IMR-90 (cell line): ENCODE measurements around the gene VAC14. TPM values are rescaled to one million over a fixed set of nuclear protein-coding genes. Genes with fewer than 3 reads are reported as not detected.

ENCODE experiments used
- ATAC-seq: fragments of 200-7000 bp; cut with Tn5 transposase; 2 replicates; pipeline ENCODE4 v1.9.1; 2020; ENCODE audit warnings: low read depth, mild to moderate bottlenecking, moderate library complexity
- BruUV-seq: library from RNA; stranded (reverse); fragments of 400-500 nt; replicated peaks from 2 replicates; lab custom pipeline; 2021; lab: Mats Ljungman, UMichigan
- CTCF ChIA-PET: fragments of 300-600 bp; formaldehyde crosslinking; extraction: SDS; loops from one replicate; lab custom pipeline; 2021; ENCODE audit warnings: antibody characterized with exemption; lab: Yijun Ruan, JAX
- POLR2A ChIA-PET: fragments of 300-600 bp; sonication (Branson Sonifier 250); formaldehyde crosslinking; loops from one replicate; lab custom pipeline; 2022; ENCODE audit warnings: antibody characterized with exemption; ENCODE audit not compliant: unreplicated experiment; lab: Charles Lee
- DNase-seq: peaks from one replicate; pipeline ENCODE4 v3.0.0; 2013
- H2AFZ ChIP-seq: replicated peaks from 2 replicates; pipeline ENCODE3; 2013; ENCODE audit warnings: low read length, mild to moderate bottlenecking; ENCODE audit not compliant: poor library complexity
- H2AK5ac ChIP-seq: 2 replicates; pipeline ENCODE4 v1.6.1; 2013; ENCODE audit warnings: low read depth, low read length, inconsistent platforms
- H2AK9ac ChIP-seq: replicated peaks from 2 replicates; pipeline ENCODE3; 2013; ENCODE audit warnings: mild to moderate bottlenecking, low read depth, low read length, moderate library complexity; ENCODE audit not compliant: poor library complexity
- H2BK120ac ChIP-seq: 2 replicates; pipeline ENCODE4 v1.6.1; 2013; ENCODE audit warnings: low read depth, low read length, inconsistent platforms
- H2BK15ac ChIP-seq: 3 replicates; pipeline ENCODE4 v1.6.1; 2013; ENCODE audit warnings: low read depth, low read length, inconsistent platforms
- H2BK20ac ChIP-seq: 2 replicates; pipeline ENCODE4 v1.6.1; 2013; ENCODE audit warnings: low read depth, mild to moderate bottlenecking, inconsistent platforms, low read length, moderate library complexity
- H2BK5ac ChIP-seq: 2 replicates; pipeline ENCODE4 v1.6.1; 2013; ENCODE audit warnings: mild to moderate bottlenecking, low read depth, low read length, inconsistent platforms; ENCODE audit not compliant: poor library complexity, severe bottlenecking
- H3K14ac ChIP-seq: replicated peaks from 2 replicates; pipeline ENCODE4 v1.6.1; 2013; ENCODE audit warnings: low read depth, low read length, inconsistent platforms
- H3K18ac ChIP-seq: 2 replicates; pipeline ENCODE4 v1.6.1; 2013; ENCODE audit warnings: low read depth, low read length, control low read depth
- H3K23ac ChIP-seq: 2 replicates; pipeline ENCODE4 v1.6.1; 2013; ENCODE audit warnings: low read depth, low read length, inconsistent platforms
- H3K27ac ChIP-seq: 2 replicates; pipeline ENCODE4 v1.5.1; 2013; ENCODE audit warnings: mild to moderate bottlenecking, control low read depth, low read length; ENCODE audit not compliant: insufficient read depth
- H3K27me3 ChIP-seq: 2 replicates; pipeline ENCODE4 v1.6.1; 2013; ENCODE audit warnings: low read length; ENCODE audit not compliant: control insufficient read depth, insufficient read depth
- H3K36me3 ChIP-seq: 2 replicates; pipeline ENCODE4 v1.6.1; 2013; ENCODE audit warnings: low read length, mixed read lengths; ENCODE audit not compliant: control insufficient read depth, insufficient read depth
- H3K4ac ChIP-seq: 2 replicates; pipeline ENCODE4 v1.6.1; 2013; ENCODE audit warnings: low read depth, low read length, inconsistent platforms
- H3K4me1 ChIP-seq: 2 replicates; pipeline ENCODE4 v1.6.1; 2013; ENCODE audit warnings: low read length, mixed read lengths; ENCODE audit not compliant: control insufficient read depth, insufficient read depth
- H3K4me2 ChIP-seq: 2 replicates; pipeline ENCODE4 v1.6.1; 2013; ENCODE audit warnings: low read depth, mild to moderate bottlenecking, control low read depth, low read length, moderate library complexity
- H3K4me3 ChIP-seq: 2 replicates; pipeline ENCODE4 v1.5.1; 2013; ENCODE audit warnings: low read depth, mild to moderate bottlenecking, control low read depth, low read length, moderate library complexity; ENCODE audit not compliant: insufficient read depth
- H3K56ac ChIP-seq: 2 replicates; pipeline ENCODE4 v1.6.1; 2013; ENCODE audit warnings: low read length, inconsistent platforms; ENCODE audit not compliant: insufficient read depth; ENCODE audit errors: extremely low read depth
- H3K79me1 ChIP-seq, 2 experiments: 2 replicates each; pipeline ENCODE4 v1.6.1; 2013; ENCODE audit warnings: low read length in 2 of 2, inconsistent platforms in 1 of 2, low read depth in 1 of 2
- H3K9ac ChIP-seq: 2 replicates; pipeline ENCODE4 v1.6.1; 2013; ENCODE audit warnings: low read depth, low read length, control low read depth
- H3K9me1 ChIP-seq: 2 replicates; pipeline ENCODE4 v1.6.1; 2013; ENCODE audit warnings: low read length, inconsistent platforms; ENCODE audit not compliant: insufficient read depth
- H3K9me3 ChIP-seq: 2 replicates; pipeline ENCODE4 v1.6.1; 2013; ENCODE audit warnings: low read length; ENCODE audit not compliant: control insufficient read depth, insufficient read depth
- H4K20me1 ChIP-seq: 2 replicates; pipeline ENCODE4 v1.6.1; 2013; ENCODE audit warnings: low read length, inconsistent platforms; ENCODE audit not compliant: insufficient read depth
- H4K5ac ChIP-seq: 2 replicates; pipeline ENCODE4 v1.6.1; 2013; ENCODE audit warnings: mild to moderate bottlenecking, low read depth, low read length, control low read depth
- H4K8ac ChIP-seq, 2 experiments: 2 replicates each; pipeline ENCODE4 v1.6.1; 2013; ENCODE audit warnings: low read depth in 2 of 2, low read length in 2 of 2, control low read depth in 1 of 2, inconsistent platforms in 1 of 2
- H4K91ac ChIP-seq: 2 replicates; pipeline ENCODE4 v1.6.1; 2013; ENCODE audit warnings: low read depth, low read length, inconsistent platforms; ENCODE audit not compliant: insufficient read depth
- BHLHE40 ChIP-seq: fragments of 150-350 bp; IDR thresholded peaks from 2 replicates; pipeline ENCODE4 v1.6.1; 2016; ENCODE audit warnings: mild to moderate bottlenecking, low read depth, low read length
- CEBPB ChIP-seq: IDR thresholded peaks from 2 replicates; pipeline ENCODE4 v1.6.1; 2012; ENCODE audit warnings: low read depth, low read length, improper control_type of control experiment
- CHD1 ChIP-seq: IDR thresholded peaks from 2 replicates; pipeline ENCODE4 v1.6.1; 2012; ENCODE audit warnings: low read depth, low read length, improper control_type of control experiment
- ELK1 ChIP-seq: fragments of 150-350 bp; IDR thresholded peaks from 2 replicates; pipeline ENCODE4 v1.6.1; 2016; ENCODE audit warnings: low read depth, mild to moderate bottlenecking, low read length, moderate library complexity, borderline replicate concordance
- FOS ChIP-seq: fragments of 150-350 bp; IDR thresholded peaks from 2 replicates; pipeline ENCODE4 v1.6.1; 2016; ENCODE audit warnings: low read depth, low read length
- MXI1 ChIP-seq: IDR thresholded peaks from 2 replicates; pipeline ENCODE4 v1.6.1; 2012; ENCODE audit warnings: low read depth, mild to moderate bottlenecking, low read length, moderate library complexity, borderline replicate concordance
- RCOR1 ChIP-seq: IDR thresholded peaks from 2 replicates; pipeline ENCODE4 v1.6.1; 2012; ENCODE audit warnings: mild to moderate bottlenecking, low read length, improper control_type of control experiment; ENCODE audit not compliant: insufficient replicate concordance
- SMC3 ChIP-seq: fragments of 150-350 bp; IDR thresholded peaks from 2 replicates; pipeline ENCODE4 v1.6.1; 2016; ENCODE audit warnings: low read depth, mild to moderate bottlenecking, antibody characterized with exemption, low read length, moderate library complexity
- USF2 ChIP-seq: fragments of 150-350 bp; IDR thresholded peaks from 2 replicates; pipeline ENCODE4 v1.6.1; 2017; ENCODE audit warnings: mild to moderate bottlenecking, antibody characterized with exemption, low read length, low read depth
- WGBS, 2 experiments: methylation state at CpG; one replicate each; pipeline versions ENCODE4 v1.1.5 to v1.1.7; 2013; ENCODE audit warnings: missing lambda C conversion rate in 2 of 2; ENCODE audit not compliant: insufficient read length in 1 of 2; ENCODE audit errors: extremely low coverage in 2 of 2; 5-methylcytosine and 5-hydroxymethylcytosine counted together
- dilution Hi-C: fragments of 300-500 bp; cut with HindIII; formaldehyde crosslinking; loops from one replicate; pipeline ENCODE4 v1.14.3; 2018; ENCODE audit warnings: low sequenced_read_pairs; ENCODE audit not compliant: unreplicated experiment
- in situ Hi-C: fragments of 300-500 bp; cut with MboI; formaldehyde crosslinking; loops from 3 replicates; pipeline ENCODE4 v1.14.3; 2019; ENCODE audit warnings: low sequenced_read_pairs, inconsistent platforms, mixed read lengths
- intact Hi-C: fragments of 100-400 bp; cut with micrococcal nuclease; formaldehyde crosslinking; loops from 2 replicates; pipeline ENCODE4 v1.10.0; 2022
- polyA plus RNA-seq, 3 experiments: library from polyadenylated mRNA; depleted of rRNA; stranded (reverse); fragments of >200 nt; gene quantifications; 2 replicates each; pipeline ENCODE4 v1.2.3, GENCODE V29; 2012; ENCODE audit warnings: low replicate concordance in 1 of 3
- total RNA-seq: library from RNA; depleted of rRNA; stranded (reverse); fragments of >200 nt; gene quantifications from 2 replicates; pipeline ENCODE4 v1.2.3, GENCODE V29; 2012
- TF ChIP-seq, protein P1 (sequence below): conservative IDR thresholded peaks from 2 replicates; pipeline ENCODE4 v1.5.1; 2012; ENCODE audit warnings: mild to moderate bottlenecking, low read depth, low read length, improper control_type of control experiment

Gene VAC14
- total and polyA plus RNA-seq, 2 of the 4 experiments (the other 2 are of a cell fraction): 21.1 to 40.2 TPM

- Histone ChIP-seq H2BK15ac (no peak overlapping the region), H4K5ac (no peak overlapping the region), H2AK9ac (no peak overlapping the region), H2AFZ (peak overlapping the region; percentile 9), H3K27me3 (0 out of 2 replicates have a peak, but pooled peaks cover 4% of the 10 kb centered on the region), H4K8ac (no peak overlapping the region), H4K20me1 (no peaks in the 10 kb centered on the region), H3K9me1 (no peaks in the 10 kb centered on the region; the same call in 1 of the 2 replicates), H3K9ac (no peak overlapping the region), H2BK20ac (no peak overlapping the region), H3K14ac (no peak overlapping the region), H3K4me2 (no peak overlapping the region), H2BK5ac (no peak overlapping the region), H3K36me3 (no peaks in the 10 kb centered on the region), H3K4me1 (peaks cover 3% of the 10 kb centered on the region), H3K79me1 (no peaks in the 10 kb centered on the region), H3K18ac (no peak overlapping the region), H3K56ac (no peak overlapping the region), H3K9me3 (no peaks in the 10 kb centered on the region), H2AK5ac (peak overlapping the region; percentile 69; the same call in 1 of the 2 replicates), H3K4ac (no peak overlapping the region; the same call in 1 of the 2 replicates), H3K23ac (no peak overlapping the region; the same call in 1 of the 2 replicates), H3K4me3 (no peak overlapping the region), H3K27ac (no peak overlapping the region), H2BK120ac (no peak overlapping the region), H4K91ac (no peak overlapping the region)
- POLR2A ChIA-PET: no interaction called here
- no peak for TF ChIP-seq CHD1
- TF ChIP-seq, protein P1, sequence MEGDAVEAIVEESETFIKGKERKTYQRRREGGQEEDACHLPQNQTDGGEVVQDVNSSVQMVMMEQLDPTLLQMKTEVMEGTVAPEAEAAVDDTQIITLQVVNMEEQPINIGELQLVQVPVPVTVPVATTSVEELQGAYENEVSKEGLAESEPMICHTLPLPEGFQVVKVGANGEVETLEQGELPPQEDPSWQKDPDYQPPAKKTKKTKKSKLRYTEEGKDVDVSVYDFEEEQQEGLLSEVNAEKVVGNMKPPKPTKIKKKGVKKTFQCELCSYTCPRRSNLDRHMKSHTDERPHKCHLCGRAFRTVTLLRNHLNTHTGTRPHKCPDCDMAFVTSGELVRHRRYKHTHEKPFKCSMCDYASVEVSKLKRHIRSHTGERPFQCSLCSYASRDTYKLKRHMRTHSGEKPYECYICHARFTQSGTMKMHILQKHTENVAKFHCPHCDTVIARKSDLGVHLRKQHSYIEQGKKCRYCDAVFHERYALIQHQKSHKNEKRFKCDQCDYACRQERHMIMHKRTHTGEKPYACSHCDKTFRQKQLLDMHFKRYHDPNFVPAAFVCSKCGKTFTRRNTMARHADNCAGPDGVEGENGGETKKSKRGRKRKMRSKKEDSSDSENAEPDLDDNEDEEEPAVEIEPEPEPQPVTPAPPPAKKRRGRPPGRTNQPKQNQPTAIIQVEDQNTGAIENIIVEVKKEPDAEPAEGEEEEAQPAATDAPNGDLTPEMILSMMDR: no peak
- no peak for TF ChIP-seq BHLHE40
- no peak for TF ChIP-seq MXI1
- no peak for TF ChIP-seq RCOR1
- no peak for TF ChIP-seq USF2
- no peak for TF ChIP-seq FOS
- no peak for TF ChIP-seq CEBPB
- no peak for TF ChIP-seq SMC3
- no peak for TF ChIP-seq ELK1
- ATAC-seq (no peak), DNase-seq (no peak)
- WGBS, 2 experiments: 90% methylated on average over 6 of the region's 15 CpGs; no CpG with 5 or more reads in 1 of the 2 experiments
- dilution Hi-C loops: no loop called here
- CTCF ChIA-PET: no interaction called here
- intact Hi-C loops: no loop called here
- no TSS peak for BruUV-seq
- in situ Hi-C loops: loop anchor here (5.0 kb wide), 1 partner anchor 275 kb away; no protein-coding TSS in a partner anchor
These were observed 153.3 kb downstream of the VAC14 start for GRCh38 chr16:70647441-70648359.
